K562 (cell line): ENCODE measurements around the gene DSCAM. TPM values are rescaled to one million over a fixed set of nuclear protein-coding genes. Genes with fewer than 3 reads are reported as not detected.

Experiments
- ATAC-seq: fragments of 200-7000 bp; cut with Tn5 transposase; 3 replicates; pipeline ENCODE4 v1.9.1; 2020; ENCODE audit warnings: moderate library complexity
- BruUV-seq: library from RNA; stranded (reverse); fragments of 400-500 nt; replicated peaks from 2 replicates; lab custom pipeline; 2021; lab: Mats Ljungman, UMichigan
- CTCF ChIA-PET: fragments of 300-600 bp; formaldehyde crosslinking; extraction: SDS; loops from one replicate; lab custom pipeline; 2021; ENCODE audit warnings: low intra/inter-chr PET ratio; lab: Yijun Ruan, JAX
- POLR2A ChIA-PET: fragments of 300-600, 350-650 bp; sonication (Branson Sonifier 250); formaldehyde crosslinking; extraction: SDS; loops from one replicate; lab custom pipeline; 2021; ENCODE audit warnings: antibody characterized with exemption, inconsistent platforms; lab: Yijun Ruan, JAX
- DNase-seq, 4 experiments: peaks; one replicate each; pipeline versions ENCODE4 v3.0.0 to v3.0.0-alpha.2; 2011 to 2018; ENCODE audit warnings: low spot score in 3 of 4, mixed read lengths in 3 of 4; ENCODE audit errors: extremely low read depth in 1 of 4
- FAIRE-seq: peaks from 2 replicates; lab custom pipeline; 2011; peaks lifted over from hg19 to GRCh38; lab: Jason Lieb, UNC
- H2AFZ ChIP-seq: 2 replicates; pipeline ENCODE4 v1.6.0; 2011; ENCODE audit warnings: low read depth, low read length, control low read depth, inconsistent platforms
- H3K27ac ChIP-seq: fragments of 200-600 bp; 3 replicates; pipeline ENCODE4 v1.8.0; 2011; ENCODE audit warnings: low read depth, mild to moderate bottlenecking, control low read depth, inconsistent platforms, low read length, moderate library complexity, mixed read lengths; ENCODE audit errors: extremely low read depth
- H3K27me3 ChIP-seq, 2 experiments: fragments of 300-600 bp in 1 of 2; 2 replicates in 1 of 2; 3 replicates in 1 of 2; pipeline versions ENCODE4 v1.6.0 to v1.8.0; 2011; ENCODE audit warnings: inconsistent platforms in 2 of 2, low read length in 2 of 2, mild to moderate bottlenecking in 1 of 2, mixed read lengths in 1 of 2, moderate library complexity in 1 of 2; ENCODE audit not compliant: control insufficient read depth in 2 of 2, insufficient read depth in 2 of 2
- H3K36me3 ChIP-seq: fragments of 300-600 bp; 3 replicates; pipeline ENCODE4 v1.8.0; 2011; ENCODE audit warnings: mild to moderate bottlenecking, low read length, inconsistent platforms; ENCODE audit not compliant: control insufficient read depth, insufficient read depth
- H3K4me1 ChIP-seq, 2 experiments: fragments of 200-600 bp in 1 of 2; replicated peaks in 1 of 2; 2 replicates in 1 of 2; 3 replicates in 1 of 2; pipeline versions ENCODE4 v1.5.1 to v1.8.0; 2011; ENCODE audit warnings: inconsistent platforms in 2 of 2, low read length in 2 of 2, mild to moderate bottlenecking in 1 of 2, mixed read lengths in 1 of 2, moderate library complexity in 1 of 2; ENCODE audit not compliant: control insufficient read depth in 2 of 2, insufficient read depth in 2 of 2
- H3K4me2 ChIP-seq: 2 replicates; pipeline ENCODE4 v1.6.1; 2011; ENCODE audit warnings: low read length, control low read depth, inconsistent platforms, mixed read lengths; ENCODE audit not compliant: insufficient read depth
- H3K4me3 ChIP-seq: fragments of 200-600 bp; sonication (generic), shearing (Covaris generic); 2 replicates; pipeline ENCODE4 v1.5.1; 2016; ENCODE audit warnings: control low read depth, inconsistent platforms
- H3K79me2 ChIP-seq: fragments of 200-600 bp; 3 replicates; pipeline ENCODE4 v1.8.0; 2011; ENCODE audit warnings: low read length, inconsistent platforms; ENCODE audit not compliant: control insufficient read depth, insufficient read depth
- H3K9ac ChIP-seq, 2 experiments: 2 replicates each; pipeline versions ENCODE4 v1.6.0 to v1.6.1; 2011; ENCODE audit warnings: low read depth in 2 of 2, low read length in 2 of 2, control low read depth in 1 of 2, inconsistent platforms in 1 of 2, mild to moderate bottlenecking in 1 of 2, mixed read lengths in 1 of 2; ENCODE audit not compliant: insufficient read depth in 1 of 2
- H3K9me1 ChIP-seq: one replicate; pipeline ENCODE4 v1.6.0; 2011; ENCODE audit warnings: inconsistent platforms, mild to moderate bottlenecking, low read length, moderate library complexity; ENCODE audit not compliant: control insufficient read depth, insufficient read depth
- H3K9me3 ChIP-seq: replicated peaks from 2 replicates; pipeline ENCODE4 v1.5.1; 2011; ENCODE audit warnings: low read depth, low read length, inconsistent platforms; ENCODE audit not compliant: control insufficient read depth, insufficient read depth
- H4K20me1 ChIP-seq: replicated peaks from 2 replicates; pipeline ENCODE4 v1.6.1; 2011; ENCODE audit warnings: low read length, inconsistent platforms, mixed read lengths; ENCODE audit not compliant: control insufficient read depth, insufficient read depth
- DMBX1 ChIP-seq: fragments of 250-450 bp; sonication (Bioruptor Pico); IDR thresholded peaks from 2 replicates; pipeline ENCODE4 v1.8.0; 2022; ENCODE audit warnings: inconsistent platforms, mild to moderate bottlenecking, moderate library complexity, borderline replicate concordance
- FOXA3 ChIP-seq, 2 experiments: fragments of 450-650 bp in 1 of 2; sonication (generic) in 1 of 2; formaldehyde crosslinking; IDR thresholded peaks in 1 of 2; conservative IDR thresholded peaks in 1 of 2; 2 replicates each; pipeline versions ENCODE4 v1.4.0 to v1.8.0; 2020 to 2022; ENCODE audit warnings: mild to moderate bottlenecking in 2 of 2, missing genetic modification reagents in 1 of 2
- GATAD2B ChIP-seq: fragments of 450-650 bp; IDR thresholded peaks from 2 replicates; pipeline ENCODE4 v1.6.1; 2017; ENCODE audit warnings: mild to moderate bottlenecking, borderline replicate concordance
- NR2C2 ChIP-seq, 2 experiments: fragments of 200-800 bp in 1 of 2; sonication (Bioruptor generic) in 1 of 2; sonication (generic) in 1 of 2; formaldehyde crosslinking in 1 of 2; IDR thresholded peaks; 2 replicates each; pipeline versions ENCODE4 v1.6.1 to v1.8.0; 2016 to 2022; ENCODE audit warnings: mild to moderate bottlenecking in 1 of 2, missing compliant biosample characterization in 1 of 2, missing genetic modification characterization in 1 of 2, missing genetic modification reagents in 1 of 2
- PHF21A ChIP-seq: fragments of 450-650 bp; IDR thresholded peaks from 2 replicates; pipeline ENCODE4 v1.6.1; 2017; ENCODE audit warnings: low read depth, borderline replicate concordance
- POLR2B ChIP-seq: fragments of 450-650 bp; IDR thresholded peaks from 2 replicates; pipeline ENCODE4 v1.6.1; 2018; ENCODE audit warnings: low read depth; ENCODE audit not compliant: partially characterized antibody
- SIRT6 ChIP-seq: IDR thresholded peaks from one replicate; pipeline ENCODE4 v1.6.1; 2012; ENCODE audit warnings: low read depth, mild to moderate bottlenecking, control low read depth, inconsistent platforms, low read length, moderate library complexity
- SMARCB1 ChIP-seq: IDR thresholded peaks from 2 replicates; pipeline ENCODE4 v1.6.1; 2011; ENCODE audit warnings: improper control_type of control experiment, low read depth; ENCODE audit not compliant: insufficient read length
- SREBF2 ChIP-seq: sonication (generic); formaldehyde crosslinking; IDR thresholded peaks from 2 replicates; pipeline ENCODE4 v1.4.0; 2020; ENCODE audit warnings: mild to moderate bottlenecking, missing genetic modification reagents
- ZNF41 ChIP-seq: fragments of 250-450 bp; sonication (Bioruptor Pico); conservative IDR thresholded peaks from 2 replicates; pipeline ENCODE4 v1.4.0; 2020; ENCODE audit warnings: mild to moderate bottlenecking
- ZNF668 ChIP-seq: fragments of 250-450 bp; sonication (Bioruptor Pico); IDR thresholded peaks from 2 replicates; pipeline ENCODE4 v1.8.0; 2022; ENCODE audit warnings: mild to moderate bottlenecking, inconsistent platforms
- ZNF696 ChIP-seq: fragments of 250-450 bp; sonication (Bioruptor Pico); conservative IDR thresholded peaks from 2 replicates; pipeline ENCODE4 v1.4.0; 2020; ENCODE audit warnings: mild to moderate bottlenecking, moderate library complexity
- ZNF699 ChIP-seq: fragments of 250-450 bp; sonication (Bioruptor Pico); IDR thresholded peaks from 2 replicates; pipeline ENCODE4 v1.8.0; 2021; ENCODE audit warnings: mild to moderate bottlenecking, moderate library complexity; ENCODE audit not compliant: insufficient replicate concordance
- WGBS: fragments of 100-300 bp; shearing (Covaris generic); methylation state at CpG from one replicate; pipeline ENCODE4 v1.1.6; 2016; ENCODE audit warnings: low coverage, mixed read lengths; ENCODE audit not compliant: insufficient coverage; ENCODE audit errors: missing lambda C conversion rate; 5-methylcytosine and 5-hydroxymethylcytosine counted together
- in situ Hi-C: fragments of 300-500 bp; cut with MboI; formaldehyde crosslinking; loops from 4 replicates; pipeline ENCODE4 v1.15.0; 2018; ENCODE audit warnings: inconsistent platforms, mixed read lengths
- intact Hi-C: fragments of 100-400 bp; cut with micrococcal nuclease; formaldehyde crosslinking; loops from 2 replicates; pipeline ENCODE4 v1.14.2; 2022
- polyA plus RNA-seq, 8 experiments: library from polyadenylated mRNA; depleted of rRNA in 4 of 8; stranded (reverse) in 5 of 8; unstranded in 3 of 8; fragments of >200 nt; fragmentation: Nextera tagmentation in 2 of 8; fragmentation: Illumina TruSeq in 1 of 8; extraction: Ambion mirVana in 2 of 8; extraction: Trizol in 1 of 8; gene quantifications; 2 replicates each; pipeline versions ENCODE4 v1.2.1 to v1.2.3, GENCODE V29; 2011 to 2014; ENCODE audit warnings: inconsistent platforms in 1 of 8, missing spikeins in 1 of 8
- total RNA-seq, 7 experiments: library from RNA; depleted of rRNA in 6 of 7; stranded (reverse); fragments of >200 nt in 6 of 7; fragmentation: Illumina TruSeq in 2 of 7; extraction: Trizol in 2 of 7; gene quantifications; 2 replicates each; pipeline versions ENCODE4 v1.2.1 to v1.2.3, GENCODE V29; 2011 to 2021; ENCODE audit warnings: low replicate concordance in 1 of 7
- TF ChIP-seq, protein P1 (sequence below), 2 experiments: IDR thresholded peaks; 2 replicates each; pipeline ENCODE4 v1.6.1; 2012; ENCODE audit warnings: improper control_type of control experiment in 2 of 2, low read depth in 2 of 2, low read length in 2 of 2, borderline replicate concordance in 1 of 2
- TF ChIP-seq, protein P2 (sequence below), 2 experiments: fragments of 250-450 bp in 1 of 2; fragments of 450-650 bp in 1 of 2; sonication (Bioruptor Pico) in 1 of 2; IDR thresholded peaks; 2 replicates each; pipeline versions ENCODE4 v1.6.1 to v1.8.0; 2016 to 2021; ENCODE audit warnings: mild to moderate bottlenecking in 2 of 2, moderate library complexity in 2 of 2, missing compliant biosample characterization in 1 of 2, missing genetic modification characterization in 1 of 2
- TF ChIP-seq, protein P3 (sequence below): fragments of 250-450 bp; sonication (Bioruptor Pico); IDR thresholded peaks from 2 replicates; pipeline ENCODE4 v1.4.0; 2020

Gene DSCAM
- total and polyA plus RNA-seq, 9 of the 15 experiments (the other 6 are each of a cell fraction or from before 2014, with no cell fraction given), result not detected

DNA sequence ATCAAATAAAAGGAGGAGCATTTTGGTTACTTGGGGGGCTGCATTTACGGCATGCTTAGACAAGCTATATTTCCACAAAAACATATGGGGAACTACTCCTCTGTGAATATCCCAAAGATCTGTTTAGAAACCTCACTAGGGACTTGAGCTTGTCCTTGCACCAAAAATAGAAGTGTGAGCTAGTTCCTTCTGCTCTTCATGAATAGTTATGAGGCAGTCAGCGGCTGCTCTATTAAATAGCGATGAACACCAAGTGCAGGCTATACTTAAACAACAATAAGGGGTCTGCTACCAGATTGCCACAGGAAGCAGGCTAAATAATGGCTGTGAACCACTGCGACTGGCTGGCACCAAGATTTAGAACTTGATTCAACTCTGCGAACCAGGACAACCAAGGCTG, 789.6 kb downstream of the DSCAM start:
- Histone ChIP-seq H3K9me3 (no peaks in the 10 kb centered on the region), H3K27me3 (no peaks in the 10 kb centered on the region; a peak in 1 of 5 replicates), H3K9ac (no peak overlapping the region), H3K9me1 (no peaks in the 10 kb centered on the region), H4K20me1 (no peaks in the 10 kb centered on the region), H3K4me2 (no peak overlapping the region), H3K79me2 (no peaks in the 10 kb centered on the region), H3K4me1 (no peaks in the 10 kb centered on the region), H3K27ac (no peak overlapping the region), H3K36me3 (no peaks in the 10 kb centered on the region), H2AFZ (no peak overlapping the region), H3K4me3 (no peak overlapping the region)
- in situ Hi-C loops (no loop called here), intact Hi-C loops (no loop called here)
- WGBS, result under 1% methylated on average over 5 of the region's 5 CpGs
- CTCF ChIA-PET, result no interaction called here
- DNase-seq (no peak), FAIRE-seq (no peak), ATAC-seq (no peak)
- TF ChIP-seq ZNF41 (CRISPR knock-in tag) (no peak), FOXA3 (CRISPR knock-in tag; conservative IDR thresholded peaks at IDR 0.05 in 1 of 2, IDR thresholded peaks at IDR 0.05 in 1 of 2) (no peak), NR2C2 (CRISPR knock-in tag; IDR thresholded peaks at IDR 0.05) (no peak), NR2C2 (tag; IDR thresholded peaks at IDR 0.05) (no peak), DMBX1 (CRISPR knock-in tag) (no peak), PHF21A (no peak), ZNF699 (CRISPR knock-in tag) (no peak), SREBF2 (CRISPR knock-in tag) (no peak), SMARCB1 (no peak), SIRT6 (no peak), POLR2B (no peak), GATAD2B (no peak), ZNF696 (CRISPR knock-in tag) (no peak), ZNF668 (CRISPR knock-in tag) (no peak)
- TF ChIP-seq, protein P1, sequence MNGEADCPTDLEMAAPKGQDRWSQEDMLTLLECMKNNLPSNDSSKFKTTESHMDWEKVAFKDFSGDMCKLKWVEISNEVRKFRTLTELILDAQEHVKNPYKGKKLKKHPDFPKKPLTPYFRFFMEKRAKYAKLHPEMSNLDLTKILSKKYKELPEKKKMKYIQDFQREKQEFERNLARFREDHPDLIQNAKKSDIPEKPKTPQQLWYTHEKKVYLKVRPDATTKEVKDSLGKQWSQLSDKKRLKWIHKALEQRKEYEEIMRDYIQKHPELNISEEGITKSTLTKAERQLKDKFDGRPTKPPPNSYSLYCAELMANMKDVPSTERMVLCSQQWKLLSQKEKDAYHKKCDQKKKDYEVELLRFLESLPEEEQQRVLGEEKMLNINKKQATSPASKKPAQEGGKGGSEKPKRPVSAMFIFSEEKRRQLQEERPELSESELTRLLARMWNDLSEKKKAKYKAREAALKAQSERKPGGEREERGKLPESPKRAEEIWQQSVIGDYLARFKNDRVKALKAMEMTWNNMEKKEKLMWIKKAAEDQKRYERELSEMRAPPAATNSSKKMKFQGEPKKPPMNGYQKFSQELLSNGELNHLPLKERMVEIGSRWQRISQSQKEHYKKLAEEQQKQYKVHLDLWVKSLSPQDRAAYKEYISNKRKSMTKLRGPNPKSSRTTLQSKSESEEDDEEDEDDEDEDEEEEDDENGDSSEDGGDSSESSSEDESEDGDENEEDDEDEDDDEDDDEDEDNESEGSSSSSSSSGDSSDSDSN (IDR thresholded peaks at IDR 0.05; ENCODE audit: borderline replicate concordance in 1 of 2, low read depth in 2 of 2, low read length in 2 of 2), result no peak
- TF ChIP-seq, protein P2, sequence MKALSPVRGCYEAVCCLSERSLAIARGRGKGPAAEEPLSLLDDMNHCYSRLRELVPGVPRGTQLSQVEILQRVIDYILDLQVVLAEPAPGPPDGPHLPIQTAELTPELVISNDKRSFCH (CRISPR knock-in tag; IDR thresholded peaks at IDR 0.05), result no peak
- TF ChIP-seq, protein P2 (tag; IDR thresholded peaks at IDR 0.05), result no peak
- TF ChIP-seq, protein P3, sequence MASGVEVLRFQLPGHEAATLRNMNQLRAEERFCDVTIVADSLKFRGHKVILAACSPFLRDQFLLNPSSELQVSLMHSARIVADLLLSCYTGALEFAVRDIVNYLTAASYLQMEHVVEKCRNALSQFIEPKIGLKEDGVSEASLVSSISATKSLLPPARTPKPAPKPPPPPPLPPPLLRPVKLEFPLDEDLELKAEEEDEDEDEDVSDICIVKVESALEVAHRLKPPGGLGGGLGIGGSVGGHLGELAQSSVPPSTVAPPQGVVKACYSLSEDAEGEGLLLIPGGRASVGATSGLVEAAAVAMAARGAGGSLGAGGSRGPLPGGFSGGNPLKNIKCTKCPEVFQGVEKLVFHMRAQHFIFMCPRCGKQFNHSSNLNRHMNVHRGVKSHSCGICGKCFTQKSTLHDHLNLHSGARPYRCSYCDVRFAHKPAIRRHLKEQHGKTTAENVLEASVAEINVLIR (CRISPR knock-in tag), result no peak
- POLR2A ChIA-PET, result no interaction called here
- BruUV-seq, result no TSS peak
